ENCODE results near the gene NUCB1. TPM values are rescaled to one million over a fixed set of nuclear protein-coding genes. Genes with fewer than 3 reads are reported as not detected.
"Not testable (repeated sequence)": the region's sequence is repeated elsewhere in the genome, so short reads cannot be mapped to it uniquely, and the experiment has no call there.

Gene NUCB1
- total RNA-seq, 1 donor from 2014 or later: 273 TPM

GRCh38 chr19:48873476-48874302 lies 26.4 kb upstream of the NUCB1 start:
- intact Hi-C loops (cut with micrococcal nuclease): loop anchor here (1.0 to 10.0 kb wide), 3 partner anchors 120 to 579 kb away; partner anchors contain the start of genes ALDH16A1, EMP3, GYS1 and RUVBL2

GRCh38 chr19:48874303-48875135 lies 25.6 kb upstream of the NUCB1 start:
- intact Hi-C loops (cut with micrococcal nuclease): loop anchor here (1.0 to 10.0 kb wide), 4 partner anchors 26 to 578 kb away; partner anchors contain the start of genes ALDH16A1, BAX, EMP3 and NUCB1

GRCh38 chr19:48876043-48876981 lies 23.8 kb upstream of the NUCB1 start:
- intact Hi-C loops (cut with micrococcal nuclease): loop anchor here (10.0 kb wide), 1 partner anchor 552 kb away; the partner anchor contains the start of gene EMP3

GRCh38 chr19:48877855-48878195 lies 22.3 kb upstream of the NUCB1 start:
- intact Hi-C loops (cut with micrococcal nuclease): loop anchor here (10.0 kb wide), 1 partner anchor 553 kb away; the partner anchor contains the start of gene EMP3

- intact Hi-C loops (cut with micrococcal nuclease): loop anchor here (10.0 kb wide), 1 partner anchor 554 kb away; the partner anchor contains the start of gene EMP3
Measured at GRCh38 chr19:48878196-48879024, 21.7 kb upstream of the NUCB1 start.

- intact Hi-C loops (cut with micrococcal nuclease): loop anchor here (10.0 kb wide), 1 partner anchor 554 kb away; the partner anchor contains the start of gene EMP3
Measured at GRCh38 chr19:48879025-48879637, 21.0 kb upstream of the NUCB1 start.

- intact Hi-C loops (cut with micrococcal nuclease): loop anchor here (10.0 kb wide), 1 partner anchor 555 kb away; the partner anchor contains the start of gene EMP3
Measured at GRCh38 chr19:48879696-48880095, 20.4 kb upstream of the NUCB1 start.

- intact Hi-C loops (cut with micrococcal nuclease): no loop called here
Measured at GRCh38 chr19:48881741-48882657, 18.1 kb upstream of the NUCB1 start.

- intact Hi-C loops (cut with micrococcal nuclease): no loop called here
Measured at GRCh38 chr19:48883726-48884125, 16.4 kb upstream of the NUCB1 start.

- intact Hi-C loops (cut with micrococcal nuclease): no loop called here
Measured at GRCh38 chr19:48887861-48888612, 12.1 kb upstream of the NUCB1 start.

GRCh38 chr19:48889496-48889895 lies 10.6 kb upstream of the NUCB1 start:
- intact Hi-C loops (cut with micrococcal nuclease): not testable (repeated sequence)

GRCh38 chr19:48890551-48890950 lies 9.6 kb upstream of the NUCB1 start:
- intact Hi-C loops (cut with micrococcal nuclease): no loop called here

- intact Hi-C loops (cut with micrococcal nuclease): no loop called here
Measured at GRCh38 chr19:48895226-48895625, 4.9 kb upstream of the NUCB1 start.

GRCh38 chr19:48896191-48896720 lies 3.9 kb upstream of the NUCB1 start:
- intact Hi-C loops (cut with micrococcal nuclease): no loop called here

- intact Hi-C loops (cut with micrococcal nuclease): no loop called here
Measured at GRCh38 chr19:48897181-48897580, 2.9 kb upstream of the NUCB1 start.

- intact Hi-C loops (cut with micrococcal nuclease): not testable (repeated sequence)
Measured at GRCh38 chr19:48899386-48899749, 744 bp upstream of the NUCB1 start.

Data from T-helper 1 cell treated with Interleukin-12 subunit alpha and Interleukin-12 subunit beta and Interleukin-4 antibody, amounts not matched to agents 30 ng/mL and 1 ng/mL, for 36 hours (primary cell).